Measurements from ENCODE around the gene FAM184B.
"Not testable (repeated sequence)": the region's sequence is repeated elsewhere in the genome, so short reads cannot be mapped to it uniquely, and the experiment has no call there.

Gene FAM184B

GRCh38 chr4:17713779-17714178 is 67.6 kb downstream of the FAM184B start:
- H3K9me3 ChIP-seq (replicated peaks; ENCODE audit: low read length) = no peaks in the 10 kb centered on the region
- no peak overlapping the region for H3K4me3 ChIP-seq (ENCODE audit: low read length)
- H3K9ac ChIP-seq (ENCODE audit: low read depth, low read length) = no peak overlapping the region
- H3K4me2 ChIP-seq (ENCODE audit: low read length) = no peak overlapping the region
- H3K4me1 ChIP-seq (ENCODE audit: control insufficient read depth, insufficient read depth, low read length) = no peaks in the 10 kb centered on the region
- no peaks in the 10 kb centered on the region for H3K36me3 ChIP-seq (ENCODE audit: insufficient read depth, low read length)
- peaks cover 2% of the 10 kb centered on the region for H3K27me3 ChIP-seq (ENCODE audit: control insufficient read depth, insufficient read depth, low read length)

- Histone ChIP-seq H3K9ac (ENCODE audit: low read depth, low read length) (no peak overlapping the region), H3K36me3 (ENCODE audit: insufficient read depth, low read length) (no peaks in the 10 kb centered on the region), H3K4me2 (ENCODE audit: low read length) (no peak overlapping the region), H3K4me1 (ENCODE audit: control insufficient read depth, insufficient read depth, low read length) (no peaks in the 10 kb centered on the region), H3K9me3 (replicated peaks; ENCODE audit: low read length) (no peaks in the 10 kb centered on the region), H3K4me3 (ENCODE audit: low read length) (no peak overlapping the region), H3K27me3 (ENCODE audit: control insufficient read depth, insufficient read depth, low read length) (peaks cover 2% of the 10 kb centered on the region)
Observed at GRCh38 chr4:17712166-17712565, 69.3 kb downstream of the FAM184B start.

GRCh38 chr4:17711206-17711605 is 70.2 kb downstream of the FAM184B start:
- not testable (repeated sequence) for H3K4me2 ChIP-seq (ENCODE audit: low read length); H3K36me3 ChIP-seq (ENCODE audit: insufficient read depth, low read length); H3K4me3 ChIP-seq (ENCODE audit: low read length); H3K4me1 ChIP-seq (ENCODE audit: control insufficient read depth, insufficient read depth, low read length); H3K9me3 ChIP-seq (replicated peaks; ENCODE audit: low read length); H3K27me3 ChIP-seq (ENCODE audit: control insufficient read depth, insufficient read depth, low read length); H3K9ac ChIP-seq (ENCODE audit: low read depth, low read length)

GRCh38 chr4:17709763-17710068 is 71.7 kb downstream of the FAM184B start:
- H3K4me1 ChIP-seq (ENCODE audit: control insufficient read depth, insufficient read depth, low read length) = no peaks in the 10 kb centered on the region
- no peaks in the 10 kb centered on the region for H3K9me3 ChIP-seq (replicated peaks; ENCODE audit: low read length)
- peaks cover 6% of the 10 kb centered on the region for H3K27me3 ChIP-seq (ENCODE audit: control insufficient read depth, insufficient read depth, low read length)
- no peak overlapping the region for H3K4me2 ChIP-seq (ENCODE audit: low read length)
- no peak overlapping the region for H3K9ac ChIP-seq (ENCODE audit: low read depth, low read length)
- H3K4me3 ChIP-seq (ENCODE audit: low read length) = no peak overlapping the region
- no peaks in the 10 kb centered on the region for H3K36me3 ChIP-seq (ENCODE audit: insufficient read depth, low read length)

GRCh38 chr4:17708992-17709762 is 72.2 kb downstream of the FAM184B start:
- no peaks in the 10 kb centered on the region for H3K36me3 ChIP-seq (ENCODE audit: insufficient read depth, low read length)
- no peak overlapping the region for H3K4me2 ChIP-seq (ENCODE audit: low read length)
- no peaks in the 10 kb centered on the region for H3K9me3 ChIP-seq (replicated peaks; ENCODE audit: low read length)
- no peak overlapping the region for H3K9ac ChIP-seq (ENCODE audit: low read depth, low read length)
- H3K4me1 ChIP-seq (ENCODE audit: control insufficient read depth, insufficient read depth, low read length) = no peaks in the 10 kb centered on the region
- H3K27me3 ChIP-seq (ENCODE audit: control insufficient read depth, insufficient read depth, low read length) = peaks cover 7% of the 10 kb centered on the region
- H3K4me3 ChIP-seq (ENCODE audit: low read length) = no peak overlapping the region

GRCh38 chr4:17707671-17708070 is 73.8 kb downstream of the FAM184B start:
- H3K27me3 ChIP-seq (ENCODE audit: control insufficient read depth, insufficient read depth, low read length) = peaks cover 7% of the 10 kb centered on the region
- no peaks in the 10 kb centered on the region for H3K9me3 ChIP-seq (replicated peaks; ENCODE audit: low read length)
- H3K36me3 ChIP-seq (ENCODE audit: insufficient read depth, low read length) = no peaks in the 10 kb centered on the region
- H3K4me3 ChIP-seq (ENCODE audit: low read length) = no peak overlapping the region
- H3K4me1 ChIP-seq (ENCODE audit: control insufficient read depth, insufficient read depth, low read length) = no peaks in the 10 kb centered on the region
- H3K9ac ChIP-seq (ENCODE audit: low read depth, low read length) = no peak overlapping the region
- no peak overlapping the region for H3K4me2 ChIP-seq (ENCODE audit: low read length)

- Histone ChIP-seq H3K9ac (ENCODE audit: low read depth, low read length) (no peak overlapping the region), H3K36me3 (ENCODE audit: insufficient read depth, low read length) (no peaks in the 10 kb centered on the region), H3K4me3 (ENCODE audit: low read length) (no peak overlapping the region)
Observed at GRCh38 chr4:17705107-17705506, 76.3 kb downstream of the FAM184B start.

GRCh38 chr4:17704020-17704650 is 77.3 kb downstream of the FAM184B start:
- Histone ChIP-seq H3K9me3 (replicated peaks; ENCODE audit: low read length) (no peaks in the 10 kb centered on the region), H3K4me1 (ENCODE audit: control insufficient read depth, insufficient read depth, low read length) (no peaks in the 10 kb centered on the region), H3K27me3 (ENCODE audit: control insufficient read depth, insufficient read depth, low read length) (peaks cover 5% of the 10 kb centered on the region), H3K4me3 (ENCODE audit: low read length) (no peak overlapping the region), H3K36me3 (ENCODE audit: insufficient read depth, low read length) (no peaks in the 10 kb centered on the region), H3K4me2 (ENCODE audit: low read length) (no peak overlapping the region), H3K9ac (ENCODE audit: low read depth, low read length) (no peak overlapping the region)

More at GRCh38 chr4:17705107-17705506, 76.3 kb downstream of the FAM184B start:
- Histone ChIP-seq H3K4me1 (ENCODE audit: control insufficient read depth, insufficient read depth, low read length) (no peaks in the 10 kb centered on the region), H3K27me3 (ENCODE audit: control insufficient read depth, insufficient read depth, low read length) (peaks cover 5% of the 10 kb centered on the region), H3K9me3 (replicated peaks; ENCODE audit: low read length) (no peaks in the 10 kb centered on the region), H3K4me2 (ENCODE audit: low read length) (no peak overlapping the region)

GRCh38 chr4:17702641-17703040 is 78.8 kb downstream of the FAM184B start:
- Histone ChIP-seq H3K27me3 (ENCODE audit: control insufficient read depth, insufficient read depth, low read length) (peaks cover 5% of the 10 kb centered on the region), H3K9ac (ENCODE audit: low read depth, low read length) (no peak overlapping the region), H3K4me2 (ENCODE audit: low read length) (no peak overlapping the region), H3K4me3 (ENCODE audit: low read length) (no peak overlapping the region), H3K36me3 (ENCODE audit: insufficient read depth, low read length) (no peaks in the 10 kb centered on the region), H3K9me3 (replicated peaks; ENCODE audit: low read length) (no peaks in the 10 kb centered on the region), H3K4me1 (ENCODE audit: control insufficient read depth, insufficient read depth, low read length) (no peaks in the 10 kb centered on the region)

- H3K27me3 ChIP-seq (ENCODE audit: control insufficient read depth, insufficient read depth, low read length) = peaks cover 5% of the 10 kb centered on the region
- H3K9ac ChIP-seq (ENCODE audit: low read depth, low read length) = no peak overlapping the region
- H3K36me3 ChIP-seq (ENCODE audit: insufficient read depth, low read length) = no peaks in the 10 kb centered on the region
- no peak overlapping the region for H3K4me2 ChIP-seq (ENCODE audit: low read length)
- no peaks in the 10 kb centered on the region for H3K9me3 ChIP-seq (replicated peaks; ENCODE audit: low read length)
- no peak overlapping the region for H3K4me3 ChIP-seq (ENCODE audit: low read length)
- no peaks in the 10 kb centered on the region for H3K4me1 ChIP-seq (ENCODE audit: control insufficient read depth, insufficient read depth, low read length)
Observed at GRCh38 chr4:17701882-17702281, 79.5 kb downstream of the FAM184B start.

- Histone ChIP-seq H3K36me3 (ENCODE audit: insufficient read depth, low read length) (no peaks in the 10 kb centered on the region), H3K4me2 (ENCODE audit: low read length) (no peak overlapping the region), H3K4me1 (ENCODE audit: control insufficient read depth, insufficient read depth, low read length) (no peaks in the 10 kb centered on the region), H3K9ac (ENCODE audit: low read depth, low read length) (no peak overlapping the region), H3K4me3 (ENCODE audit: low read length) (no peak overlapping the region), H3K27me3 (ENCODE audit: control insufficient read depth, insufficient read depth, low read length) (peaks cover 5% of the 10 kb centered on the region), H3K9me3 (replicated peaks; ENCODE audit: low read length) (no peaks in the 10 kb centered on the region)
Observed at GRCh38 chr4:17701138-17701839, 80.1 kb downstream of the FAM184B start.
